Neural cell (in vitro differentiated cells): ENCODE data around the gene VPS72. TPM values are rescaled to one million over a fixed set of nuclear protein-coding genes. Genes with fewer than 3 reads are reported as not detected.

ENCODE experiments used
- H2AFZ ChIP-seq: fragments of 200-600, 300-800 bp; sonication (generic), shearing (Covaris generic); 2 replicates; pipeline ENCODE4 v1.6.0; 2014; ENCODE audit warnings: low read depth, mild to moderate bottlenecking, antibody characterized with exemption, low read length, moderate library complexity
- H3F3A ChIP-seq: fragments of 200-600 bp; shearing (Covaris generic); 2 replicates; pipeline ENCODE4 v1.6.1; 2016; ENCODE audit warnings: mild to moderate bottlenecking, moderate library complexity, mixed read lengths, antibody characterized with exemption, low read length; ENCODE audit not compliant: insufficient read depth, poor library complexity, severe bottlenecking
- H3K27ac ChIP-seq: fragments of 200-600, 300-800 bp; sonication (generic), shearing (Covaris generic); 2 replicates; pipeline ENCODE4 v1.5.1; 2014; ENCODE audit warnings: mild to moderate bottlenecking, low read length, moderate library complexity
- H3K27me3 ChIP-seq: fragments of 300-800, 200-600 bp; sonication (generic), shearing (Covaris generic); 2 replicates; pipeline ENCODE4 v1.6.0; 2014; ENCODE audit warnings: mild to moderate bottlenecking, low read depth, low read length, moderate library complexity; ENCODE audit not compliant: insufficient read depth
- H3K36me3 ChIP-seq: fragments of 300-800, 200-600 bp; sonication (generic), shearing (Covaris generic); 2 replicates; pipeline ENCODE4 v1.5.1; 2014; ENCODE audit warnings: mild to moderate bottlenecking, antibody characterized with exemption, low read length, moderate library complexity; ENCODE audit not compliant: insufficient read depth
- H3K4me2 ChIP-seq: fragments of 300-800, 200-600 bp; sonication (generic), shearing (Covaris generic); 2 replicates; pipeline ENCODE4 v1.6.0; 2014; ENCODE audit warnings: mild to moderate bottlenecking, low read length
- H3K4me3 ChIP-seq: fragments of 300-800, 200-600 bp; sonication (generic), shearing (Covaris generic); 2 replicates; pipeline ENCODE4 v1.5.1; 2014; ENCODE audit warnings: mild to moderate bottlenecking, low read length, moderate library complexity
- H3K79me2 ChIP-seq: fragments of 200-600 bp; shearing (Covaris generic); replicated peaks from 2 replicates; pipeline ENCODE4 v1.6.0; 2014; ENCODE audit warnings: mild to moderate bottlenecking, low read length, moderate library complexity; ENCODE audit not compliant: insufficient read depth
- H3K9ac ChIP-seq: fragments of 300-800, 200-600 bp; sonication (generic), shearing (Covaris generic); 2 replicates; pipeline ENCODE4 v1.6.1; 2016; ENCODE audit warnings: mild to moderate bottlenecking, low read length, mixed read lengths
- H3K9me2 ChIP-seq: fragments of 200-600 bp; shearing (Covaris generic); 2 replicates; pipeline ENCODE4 v1.6.1; 2016; ENCODE audit warnings: mild to moderate bottlenecking, low read length, mixed read lengths; ENCODE audit not compliant: insufficient read depth
- H3K9me3 ChIP-seq: fragments of 200-600, 300-800 bp; sonication (generic), shearing (Covaris generic); 2 replicates; pipeline ENCODE4 v1.6.1; 2016; ENCODE audit warnings: mild to moderate bottlenecking, mixed run types, low read length, moderate library complexity, mixed read lengths
- H4K20me1 ChIP-seq: fragments of 200-600 bp; shearing (Covaris generic); 2 replicates; pipeline ENCODE4 v1.6.1; 2016; ENCODE audit warnings: mild to moderate bottlenecking, mixed run types; ENCODE audit not compliant: insufficient read depth
- CTCF ChIP-seq: fragments of 450-650 bp; IDR thresholded peaks from 2 replicates; pipeline ENCODE4 v1.5.1; 2014; ENCODE audit warnings: antibody characterized with exemption, mild to moderate bottlenecking, moderate library complexity; ENCODE audit not compliant: poor library complexity, severe bottlenecking
- EP300 ChIP-seq: fragments of 450-650 bp; conservative IDR thresholded peaks from 2 replicates; pipeline ENCODE4 v1.6.1; 2014; ENCODE audit warnings: antibody characterized with exemption, mild to moderate bottlenecking, moderate library complexity; ENCODE audit not compliant: poor library complexity, severe bottlenecking
- EZH2 ChIP-seq: fragments of 200-600, 300-800 bp; shearing (Covaris generic), sonication (generic); IDR thresholded peaks from 2 replicates; pipeline ENCODE4 v1.6.1; 2014; ENCODE audit warnings: antibody characterized with exemption, low read length, borderline replicate concordance, mild to moderate bottlenecking; ENCODE audit not compliant: insufficient read depth, poor library complexity, severe bottlenecking
- MXI1 ChIP-seq: fragments of 450-650 bp; conservative IDR thresholded peaks from 2 replicates; pipeline ENCODE4 v1.6.1; 2014; ENCODE audit warnings: antibody characterized with exemption, mild to moderate bottlenecking; ENCODE audit not compliant: poor library complexity, severe bottlenecking
- POLR2AphosphoS5 ChIP-seq: IDR thresholded peaks from 2 replicates; pipeline ENCODE4 v1.6.1; 2012
- RAD21 ChIP-seq: fragments of 450-650 bp; conservative IDR thresholded peaks from 2 replicates; pipeline ENCODE4 v1.6.1; 2014; ENCODE audit warnings: antibody characterized with exemption, mild to moderate bottlenecking, moderate library complexity
- REST ChIP-seq: IDR thresholded peaks from 2 replicates; pipeline ENCODE4 v1.6.1; 2012; ENCODE audit warnings: borderline replicate concordance
- SMC3 ChIP-seq: fragments of 450-650 bp; conservative IDR thresholded peaks from 2 replicates; pipeline ENCODE4 v1.6.1; 2014; ENCODE audit warnings: antibody characterized with exemption, mild to moderate bottlenecking, moderate library complexity; ENCODE audit not compliant: poor library complexity
- TAF1 ChIP-seq: IDR thresholded peaks from 2 replicates; pipeline ENCODE4 v1.6.1; 2012; ENCODE audit warnings: low read depth
- polyA plus RNA-seq: library from polyadenylated mRNA; depleted of rRNA; stranded (reverse); fragments of >200 nt; gene quantifications from 2 replicates; pipeline ENCODE4 v1.2.3, GENCODE V29; 2014

Gene VPS72
- polyA plus RNA-seq, 1 donor from 2014 or later: 232 TPM

- Histone ChIP-seq H3F3A (no peaks in the 10 kb centered on the region), H3K79me2 (no peaks in the 10 kb centered on the region), H3K4me2 (no peak overlapping the region), H3K4me3 (no peak overlapping the region), H2AFZ (no peak overlapping the region), H3K27ac (no peak overlapping the region), H3K9ac (no peak overlapping the region), H4K20me1 (no peaks in the 10 kb centered on the region), H3K36me3 (peaks cover 6% of the 10 kb centered on the region), H3K9me3 (no peaks in the 10 kb centered on the region), H3K9me2 (no peaks in the 10 kb centered on the region), H3K27me3 (no peaks in the 10 kb centered on the region)
- TF ChIP-seq POLR2AphosphoS5: no peak
- TF ChIP-seq EZH2: no peak
- no peak for TF ChIP-seq TAF1
- TF ChIP-seq EP300: no peak
- no peak for TF ChIP-seq RAD21
- TF ChIP-seq CTCF: no peak
- no peak for TF ChIP-seq REST
- no peak for TF ChIP-seq SMC3
Measured at GRCh38 chr1:151133018-151133806, 56.8 kb downstream of the VPS72 start.

GRCh38 chr1:151132335-151133017 is 57.5 kb downstream of the VPS72 start:
- peaks cover 6% of the 10 kb centered on the region for H3K36me3 ChIP-seq
- no peaks in the 10 kb centered on the region for H3K9me2 ChIP-seq
- no peak overlapping the region for H3K4me3 ChIP-seq
- TF ChIP-seq TAF1 (no peak), SMC3 (no peak), REST (no peak), EZH2 (no peak), CTCF (no peak), MXI1 (no peak), POLR2AphosphoS5 (no peak), EP300 (no peak), RAD21 (no peak)
- H3K27me3 ChIP-seq: no peaks in the 10 kb centered on the region
- H3K9me3 ChIP-seq: no peaks in the 10 kb centered on the region
- no peak overlapping the region for H3K4me2 ChIP-seq
- no peaks in the 10 kb centered on the region for H3F3A ChIP-seq
- H3K9ac ChIP-seq: no peak overlapping the region
- no peak overlapping the region for H3K27ac ChIP-seq
- H3K79me2 ChIP-seq: no peaks in the 10 kb centered on the region
- H4K20me1 ChIP-seq: no peaks in the 10 kb centered on the region
- no peak overlapping the region for H2AFZ ChIP-seq
